Progenitor cell of endocrine pancreas (in vitro differentiated cells): ENCODE data around the gene BICD1. TPM values are rescaled to one million over a fixed set of nuclear protein-coding genes. Genes with fewer than 3 reads are reported as not detected.

Source experiments
- DNase-seq: peaks from one replicate; pipeline ENCODE4 v3.0.0; 2021; ENCODE audit warnings: low spot score; ENCODE audit not compliant: unreplicated experiment
- H3K27ac Mint-ChIP-seq: 2 replicates; pipeline ENCODE4 v1.8.0; 2021; ENCODE audit warnings: mild to moderate bottlenecking, moderate library complexity, mixed read lengths
- H3K27me3 Mint-ChIP-seq: 2 replicates; pipeline ENCODE4 v1.8.0; 2021; ENCODE audit warnings: mixed read lengths
- H3K36me3 Mint-ChIP-seq: 2 replicates; pipeline ENCODE4 v1.8.0; 2022; ENCODE audit warnings: mixed read lengths; ENCODE audit not compliant: insufficient read depth
- H3K4me1 Mint-ChIP-seq: 2 replicates; pipeline ENCODE4 v1.8.0; 2021; ENCODE audit warnings: low read depth, mixed read lengths
- H3K4me3 Mint-ChIP-seq: 2 replicates; pipeline ENCODE4 v1.8.0; 2021; ENCODE audit warnings: low read depth, mild to moderate bottlenecking, moderate library complexity, mixed read lengths
- H3K9me3 Mint-ChIP-seq: 2 replicates; pipeline ENCODE4 v1.8.0; 2021; ENCODE audit warnings: low read depth, mixed read lengths
- CTCF ChIP-seq: fragments of 200-600 bp; sonication (generic); IDR thresholded peaks from one replicate; pipeline ENCODE4 v1.5.0; 2021; ENCODE audit warnings: antibody characterized with exemption, mild to moderate bottlenecking; ENCODE audit not compliant: unreplicated experiment
- total RNA-seq: library from RNA; stranded (reverse); gene quantifications from 2 replicates; pipeline ENCODE4 v1.2.1, GENCODE V29; 2021

BICD1 gene
- total RNA-seq, 1 donor from 2014 or later, result 88.4 TPM

- DNase-seq, result no peak
- no peak for TF ChIP-seq CTCF
- Mint-ChIP-seq H3K9me3 (no peaks in the 10 kb centered on the region), H3K4me3 (no peak overlapping the region), H3K4me1 (peaks cover 33% of the 10 kb centered on the region), H3K27me3 (no peaks in the 10 kb centered on the region), H3K27ac (peak overlapping the region; percentile 54), H3K36me3 (peaks cover 5% of the 10 kb centered on the region)
These were observed 29.8 kb downstream of the BICD1 start for GRCh38 chr12:32136404-32136803.

GRCh38 chr12:32139064-32139421 is 32.4 kb downstream of the BICD1 start:
- H3K27ac Mint-ChIP-seq, result peak overlapping the region; percentile 95
- DNase-seq, result no peak
- TF ChIP-seq CTCF, result no peak
- peaks cover 33% of the 10 kb centered on the region for H3K4me1 Mint-ChIP-seq
- H3K9me3 Mint-ChIP-seq, result no peaks in the 10 kb centered on the region
- H3K36me3 Mint-ChIP-seq, result peaks cover 1% of the 10 kb centered on the region
- peak overlapping the region; percentile 76 for H3K4me3 Mint-ChIP-seq
- H3K27me3 Mint-ChIP-seq, result no peaks in the 10 kb centered on the region

GRCh38 chr12:32140877-32141276 is 34.2 kb downstream of the BICD1 start:
- DNase-seq, result no peak
- Mint-ChIP-seq H3K36me3 (peaks cover 1% of the 10 kb centered on the region), H3K27me3 (no peaks in the 10 kb centered on the region), H3K4me3 (peak overlapping the region; percentile 7), H3K9me3 (no peaks in the 10 kb centered on the region), H3K27ac (no peak overlapping the region), H3K4me1 (peaks cover 27% of the 10 kb centered on the region)
- no peak for TF ChIP-seq CTCF

- no peak overlapping the region for H3K27ac Mint-ChIP-seq
- DNase-seq, result no peak
- no peaks in the 10 kb centered on the region for H3K27me3 Mint-ChIP-seq
- H3K9me3 Mint-ChIP-seq, result no peaks in the 10 kb centered on the region
- peaks cover 9% of the 10 kb centered on the region for H3K4me1 Mint-ChIP-seq
- no peak for TF ChIP-seq CTCF
- no peak overlapping the region for H3K4me3 Mint-ChIP-seq
- peaks cover 7% of the 10 kb centered on the region for H3K36me3 Mint-ChIP-seq
These were observed 38.4 kb downstream of the BICD1 start for GRCh38 chr12:32145096-32145495.

GRCh38 chr12:32146074-32146873 is 39.6 kb downstream of the BICD1 start:
- peaks cover 4% of the 10 kb centered on the region for H3K4me1 Mint-ChIP-seq
- TF ChIP-seq CTCF, result no peak
- no peak overlapping the region for H3K27ac Mint-ChIP-seq
- no peak for DNase-seq
- no peaks in the 10 kb centered on the region for H3K9me3 Mint-ChIP-seq
- peaks cover 7% of the 10 kb centered on the region for H3K36me3 Mint-ChIP-seq
- no peaks in the 10 kb centered on the region for H3K27me3 Mint-ChIP-seq
- no peak overlapping the region for H3K4me3 Mint-ChIP-seq
